Heart left ventricle (tissue), 16 donors: ENCODE results near the gene TACR1. TPM values are rescaled to one million over a fixed set of nuclear protein-coding genes. Genes with fewer than 3 reads are reported as not detected.

Experiments
- ATAC-seq, 4 donors: fragments of 200-7000 bp; cut with Tn5 transposase; one replicate each; pipeline ENCODE4 v1.9.1; 2020 to 2022; ENCODE audit warnings: moderate library complexity in 4 of 4, mild to moderate bottlenecking in 3 of 4, moderate number of reproducible peaks in 1 of 4
- DNase-seq, 5 donors: peaks; one replicate each; pipeline ENCODE4 v3.0.0-alpha.2; 2020
- H3K27ac ChIP-seq, 12 donors: fragments of 200-600 bp; sonication (generic) in 4 of 12; one replicate each; pipeline versions ENCODE4 v1.5.0 to v1.8.0; 2016 to 2022; ENCODE audit warnings: mild to moderate bottlenecking in 2 of 12
- H3K27me3 ChIP-seq, 9 donors: fragments of 200-600 bp; sonication (generic) in 2 of 9; one replicate each; pipeline versions ENCODE4 v1.5.1 to v1.8.0; 2016 to 2022; ENCODE audit warnings: mild to moderate bottlenecking in 3 of 9
- H3K36me3 ChIP-seq, 9 donors: fragments of 200-600 bp; sonication (generic) in 2 of 9; one replicate each; pipeline versions ENCODE4 v1.5.0 to v1.8.0; 2018 to 2022; ENCODE audit warnings: mild to moderate bottlenecking in 2 of 9
- H3K4me1 ChIP-seq, 12 donors: fragments of 200-600 bp; sonication (generic) in 4 of 12; one replicate each; pipeline versions ENCODE4 v1.5.0 to v1.8.0; 2016 to 2022; ENCODE audit warnings: mild to moderate bottlenecking in 3 of 12
- H3K4me3 ChIP-seq, 12 donors: fragments of 200-600 bp; sonication (generic) in 4 of 12; one replicate each; pipeline versions ENCODE4 v1.5.0 to v1.8.0; 2017 to 2022; ENCODE audit warnings: mild to moderate bottlenecking in 9 of 12, moderate library complexity in 4 of 12
- H3K9me3 ChIP-seq, 12 donors: fragments of 200-600 bp; sonication (generic) in 4 of 12; one replicate each; pipeline versions ENCODE4 v1.5.0 to v1.8.0; 2016 to 2022; ENCODE audit warnings: mild to moderate bottlenecking in 1 of 12
- CTCF ChIP-seq, 12 donors: fragments of 200-600 bp; sonication (generic) in 4 of 12; IDR thresholded peaks; one replicate each; pipeline versions ENCODE4 v1.5.0 to v1.8.0; 2018 to 2022; ENCODE audit warnings: antibody characterized with exemption in 12 of 12, mild to moderate bottlenecking in 5 of 12
- POLR2A ChIP-seq, 2 donors: fragments of 450-650 bp; IDR thresholded peaks; one replicate each; pipeline ENCODE4 v1.6.1; 2017; ENCODE audit warnings: antibody characterized with exemption in 2 of 2, mild to moderate bottlenecking in 2 of 2, moderate library complexity in 2 of 2
- WGBS, 4 donors: extraction: QIAGEN DNeasy Blood & Tissue Kit in 2 of 4; methylation state at CpG; one replicate each; pipeline versions ENCODE4 v1.1.5 to v1.1.7; 2013 to 2018; 5-methylcytosine and 5-hydroxymethylcytosine counted together
- intact Hi-C, 10 donors: fragments of 100-400 bp; cut with DNase I; formaldehyde crosslinking; loops; one replicate each; pipeline versions ENCODE4 v1.11.1 to v1.14.2; 2022
- polyA plus RNA-seq, 2 donors: library from polyadenylated mRNA; stranded (reverse); fragments of 200-250 nt; gene quantifications; one replicate each; pipeline ENCODE4 v1.2.3, GENCODE V29; 2013
- total RNA-seq, 9 donors: library from RNA; depleted of rRNA in 2 of 9; stranded (reverse); fragments of >200 nt in 2 of 9; fragmentation: NEBNext Ultra II Directional in 3 of 9; extraction: Animal tissue kit (Norgen Biotek cat#: 25700) in 3 of 9; gene quantifications; one replicate each; pipeline versions ENCODE4 v1.1.0 to v1.2.4, GENCODE V29; 2016 to 2023
- donor health status: ischemic (EF 13 %, LVEDD 7.1; RV severe dilation, severe dysfunction).
- donor health status: healthy with polysubstance abuse.
- donor health status: DM: no; HTN: yes; CAD: no.
- donor health status: DM: no; HTN: no; CAD: no.
- donor health status: ischemic (EF 25% LVEDD 6.9; RV normal size, moderate dysfunction).
- donor health status: ischemic (EF 25% LVEDD 5.7; RV mildly dilated, moderate dysfunction).
- donor health status: healthy.
- donor health status: DM: yes; HTN: yes; CAD: no.
- donor health status: ischemic (EF 35%, LVEDD 5.7; RV mildly dilated, moderate dysfunction).
- donor health status: nonischemic (EF 11% LVEDD 7.7; RV severe dilation, severe dysfunction).
- donor health status: DM: yes; HTN: yes; CAD: no.
- donor health status: PGD.
- donor health status: ischemic (EF 29% LVEDD 5.4; RV normal size, mild dysfunction).
- donor health status: nonischemic (EF 23%, LVEDD 6.1; RV moderate dilation, normal function).

TACR1 gene
- total and polyA plus RNA-seq, 11 donors, result 0.01 to 0.59 (median 0.35) TPM; not detected in 4

GRCh38 chr2:75182606-75183005 lies 16.7 kb downstream of the TACR1 start:
- Histone ChIP-seq H3K4me3 (no peak overlapping the region), H3K36me3 (no peaks in the 10 kb centered on the region), H3K9me3 (no peaks in the 10 kb centered on the region), H3K27ac (no peak overlapping the region), H3K27me3 (no peaks in the 10 kb centered on the region), H3K4me1 (no peaks in the 10 kb centered on the region)
- intact Hi-C loops, result no loop called here
- no peak for ATAC-seq
- 96 to 98% (median 97%) methylated on average over 3 of the region's 3 CpGs for WGBS, 4 donors
- no peak for DNase-seq
- TF ChIP-seq CTCF (IDR thresholded peaks at IDR 0.05), result no peak

GRCh38 chr2:75180476-75180875 lies 18.8 kb downstream of the TACR1 start:
- no peak for TF ChIP-seq CTCF (IDR thresholded peaks at IDR 0.05)
- no peak for TF ChIP-seq POLR2A (IDR thresholded peaks at IDR 0.05)
- no peak for DNase-seq
- H3K27ac ChIP-seq, result no peak overlapping the region
- no peaks in the 10 kb centered on the region for H3K27me3 ChIP-seq
- no peaks in the 10 kb centered on the region for H3K36me3 ChIP-seq
- no peak overlapping the region for H3K4me3 ChIP-seq
- no peaks in the 10 kb centered on the region for H3K9me3 ChIP-seq
- intact Hi-C loops, result no loop called here
- no peaks in the 10 kb centered on the region for H3K4me1 ChIP-seq
- no peak for ATAC-seq

- ATAC-seq (no peak), DNase-seq (no peak)
- no peaks in the 10 kb centered on the region for H3K4me1 ChIP-seq
- no peak overlapping the region for H3K27ac ChIP-seq
- no peaks in the 10 kb centered on the region for H3K9me3 ChIP-seq
- WGBS, 4 donors, result 74 to 79% (median 77%) methylated on average over 2 of the region's 2 CpGs
- H3K36me3 ChIP-seq, result no peaks in the 10 kb centered on the region
- no peaks in the 10 kb centered on the region for H3K27me3 ChIP-seq
- TF ChIP-seq POLR2A (IDR thresholded peaks at IDR 0.05) (no peak), CTCF (IDR thresholded peaks at IDR 0.05) (no peak)
- intact Hi-C loops, result no loop called here
- H3K4me3 ChIP-seq, result no peak overlapping the region
Observed at GRCh38 chr2:75177427-75177826, 21.9 kb downstream of the TACR1 start.

- no peak overlapping the region for H3K27ac ChIP-seq
- 48 to 63% (median 52%) methylated on average over 3 of the region's 3 CpGs for WGBS, 4 donors
- H3K4me3 ChIP-seq, result no peak overlapping the region
- TF ChIP-seq CTCF (IDR thresholded peaks at IDR 0.05) (no peak), POLR2A (IDR thresholded peaks at IDR 0.05) (no peak)
- no peaks in the 10 kb centered on the region for H3K9me3 ChIP-seq
- intact Hi-C loops, result no loop called here
- H3K36me3 ChIP-seq, result no peaks in the 10 kb centered on the region
- ATAC-seq (no peak), DNase-seq (no peak)
- no peaks in the 10 kb centered on the region for H3K27me3 ChIP-seq
- no peaks in the 10 kb centered on the region for H3K4me1 ChIP-seq
Observed at GRCh38 chr2:75175456-75175855, 23.9 kb downstream of the TACR1 start.
